NCI-H82 treated with DMSO at 0.1 percent for 48 hours (cell line): ENCODE measurements around the gene MTCL3.
"Not testable (repeated sequence)": the region's sequence is repeated elsewhere in the genome, so short reads cannot be mapped to it uniquely, and the experiment has no call there.

ENCODE experiments used
- DNase-seq: peaks from one replicate; lab custom pipeline; 2025; ENCODE audit not compliant: unreplicated experiment; lab: John Stamatoyannopoulos, UW

The MTCL3 gene

GRCh38 chr6:127436578-127437110 lies 82.5 kb downstream of the MTCL3 start:
- no peak for DNase-seq

- DNase-seq = peak; percentile 30
Observed at GRCh38 chr6:127435626-127436220, 83.4 kb downstream of the MTCL3 start.

GRCh38 chr6:127434651-127435050 lies 84.5 kb downstream of the MTCL3 start:
- no peak for DNase-seq

GRCh38 chr6:127428562-127428961 lies 90.6 kb downstream of the MTCL3 start:
- DNase-seq = not testable (repeated sequence)

GRCh38 chr6:127423921-127424320 lies 95.2 kb downstream of the MTCL3 start:
- DNase-seq = no peak
